CD1c-positive myeloid dendritic cell (primary cell): ENCODE data around the gene ZFP36L1.
A peak's percentile ranks its signal among the peaks of the same experiment; 100 is the strongest.

ENCODE experiments used
- DNase-seq: peaks from one replicate; pipeline ENCODE4 v3.0.0-alpha.2; 2016; ENCODE audit errors: extremely low spot score

The ZFP36L1 gene

GRCh38 chr14:68816183-68816942 lies 23.5 kb upstream of the ZFP36L1 start:
- peak; percentile 93 for DNase-seq

- no peak for DNase-seq
Observed at GRCh38 chr14:68815298-68816182, 22.7 kb upstream of the ZFP36L1 start.

GRCh38 chr14:68814539-68815297 lies 21.9 kb upstream of the ZFP36L1 start:
- peak; percentile 60 for DNase-seq

GRCh38 chr14:68814238-68814538 lies 21.3 kb upstream of the ZFP36L1 start:
- DNase-seq = no peak

- no peak for DNase-seq
Observed at GRCh38 chr14:68813318-68813838, 20.5 kb upstream of the ZFP36L1 start.

- no peak for DNase-seq
Observed at GRCh38 chr14:68811171-68811570, 18.3 kb upstream of the ZFP36L1 start.

- no peak for DNase-seq
Observed at GRCh38 chr14:68810173-68811153, 17.6 kb upstream of the ZFP36L1 start.

GRCh38 chr14:68809524-68809923 lies 16.7 kb upstream of the ZFP36L1 start:
- no peak for DNase-seq

GRCh38 chr14:68808696-68809480 lies 16.0 kb upstream of the ZFP36L1 start:
- DNase-seq = no peak

- DNase-seq = no peak
Observed at GRCh38 chr14:68807987-68808386, 15.1 kb upstream of the ZFP36L1 start.

- DNase-seq = peak; percentile 86
Observed at GRCh38 chr14:68807148-68807600, 14.3 kb upstream of the ZFP36L1 start.

GRCh38 chr14:68806526-68807147 lies 13.8 kb upstream of the ZFP36L1 start:
- peak; percentile 70 for DNase-seq

- no peak for DNase-seq
Observed at GRCh38 chr14:68805414-68805813, 12.5 kb upstream of the ZFP36L1 start.

- DNase-seq = no peak
Observed at GRCh38 chr14:68801631-68802030, 8.8 kb upstream of the ZFP36L1 start.

- no peak for DNase-seq
Observed at GRCh38 chr14:68800953-68801352, 8.1 kb upstream of the ZFP36L1 start.

- DNase-seq = no peak
Observed at GRCh38 chr14:68800390-68800789, 7.5 kb upstream of the ZFP36L1 start.

- DNase-seq = no peak
Observed at GRCh38 chr14:68798621-68799020, 5.8 kb upstream of the ZFP36L1 start.

GRCh38 chr14:68797121-68797670 lies 4.3 kb upstream of the ZFP36L1 start:
- DNase-seq = no peak

- DNase-seq = no peak
Observed at GRCh38 chr14:68796418-68797101, 3.7 kb upstream of the ZFP36L1 start.
